Ovary (tissue), 3 donors: Measurements from ENCODE around the gene PNMA8C.

Source experiments
- POLR2A ChIP-seq: fragments of 450-650 bp; IDR thresholded peaks from one replicate; pipeline ENCODE4 v1.6.1; 2017; ENCODE audit warnings: antibody characterized with exemption, mild to moderate bottlenecking, moderate library complexity
- TF ChIP-seq, protein P1 (sequence below), 3 donors: fragments of 450-650 bp in 2 of 3; fragments of 200-600 bp in 1 of 3; IDR thresholded peaks; one replicate each; pipeline versions ENCODE4 v1.5.1 to v1.8.0; 2016 to 2022; ENCODE audit warnings: antibody characterized with exemption in 3 of 3, mild to moderate bottlenecking in 1 of 3
- donor health status: DM: no; HTN: no; CAD: no.

- TF ChIP-seq, protein P1, sequence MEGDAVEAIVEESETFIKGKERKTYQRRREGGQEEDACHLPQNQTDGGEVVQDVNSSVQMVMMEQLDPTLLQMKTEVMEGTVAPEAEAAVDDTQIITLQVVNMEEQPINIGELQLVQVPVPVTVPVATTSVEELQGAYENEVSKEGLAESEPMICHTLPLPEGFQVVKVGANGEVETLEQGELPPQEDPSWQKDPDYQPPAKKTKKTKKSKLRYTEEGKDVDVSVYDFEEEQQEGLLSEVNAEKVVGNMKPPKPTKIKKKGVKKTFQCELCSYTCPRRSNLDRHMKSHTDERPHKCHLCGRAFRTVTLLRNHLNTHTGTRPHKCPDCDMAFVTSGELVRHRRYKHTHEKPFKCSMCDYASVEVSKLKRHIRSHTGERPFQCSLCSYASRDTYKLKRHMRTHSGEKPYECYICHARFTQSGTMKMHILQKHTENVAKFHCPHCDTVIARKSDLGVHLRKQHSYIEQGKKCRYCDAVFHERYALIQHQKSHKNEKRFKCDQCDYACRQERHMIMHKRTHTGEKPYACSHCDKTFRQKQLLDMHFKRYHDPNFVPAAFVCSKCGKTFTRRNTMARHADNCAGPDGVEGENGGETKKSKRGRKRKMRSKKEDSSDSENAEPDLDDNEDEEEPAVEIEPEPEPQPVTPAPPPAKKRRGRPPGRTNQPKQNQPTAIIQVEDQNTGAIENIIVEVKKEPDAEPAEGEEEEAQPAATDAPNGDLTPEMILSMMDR (IDR thresholded peaks at IDR 0.05): no peak
- TF ChIP-seq POLR2A: no peak
Observed at GRCh38 chr19:46456930-46457329, 28.2 kb upstream of the PNMA8C start.
